ENCODE measurements around the gene MROH7. TPM values are rescaled to one million over a fixed set of nuclear protein-coding genes. Genes with fewer than 3 reads are reported as not detected.

Gene MROH7
- total RNA-seq, 1 experiment from 2014 or later, result 0.13 TPM

- Mint-ChIP-seq H3K9me3 (no peaks in the 10 kb centered on the region), H3K27ac (no peak overlapping the region), H3K4me3 (no peak overlapping the region), H3K27me3 (ENCODE audit: low read depth) (peaks cover 10% of the 10 kb centered on the region), H3K36me3 (no peaks in the 10 kb centered on the region), H3K4me1 (no peaks in the 10 kb centered on the region)
- CTCF ChIA-PET, result no interaction called here
- no peak for ATAC-seq
- no peak for DNase-seq (ENCODE audit: low spot score)
- POLR2A ChIA-PET, result no interaction called here
- TF ChIP-seq NR1H2 (CRISPR knock-in tag; IDR thresholded peaks at IDR 0.05), result no peak
- no peak for TF ChIP-seq ZNF232 (CRISPR knock-in tag; IDR thresholded peaks at IDR 0.05)
- TF ChIP-seq NFE2L1 (CRISPR knock-in tag; IDR thresholded peaks at IDR 0.05), result no peak
Observed at GRCh38 chr1:54703471-54703870, 61.9 kb downstream of the MROH7 start.

- Mint-ChIP-seq H3K36me3 (no peaks in the 10 kb centered on the region), H3K27me3 (ENCODE audit: low read depth) (peaks cover 10% of the 10 kb centered on the region), H3K9me3 (no peaks in the 10 kb centered on the region), H3K4me1 (no peaks in the 10 kb centered on the region), H3K27ac (no peak overlapping the region), H3K4me3 (no peak overlapping the region)
- ChIA-PET CTCF (interaction anchor here (1.1 to 1.5 kb wide), 2 partner anchors 87 to 102 kb away, joined by 3 to 7 read pairs; no protein-coding TSS in a partner anchor), POLR2A (no interaction called here)
- no peak for DNase-seq (ENCODE audit: low spot score)
- no peak for TF ChIP-seq TCF7 (CRISPR knock-in tag; IDR thresholded peaks at IDR 0.05; ENCODE audit: low read depth)
- TF ChIP-seq FOXK1 (CRISPR knock-in tag; IDR thresholded peaks at IDR 0.05), result no peak
- no peak for TF ChIP-seq EMX1 (CRISPR knock-in tag; IDR thresholded peaks at IDR 0.05)
- TF ChIP-seq ZNF263 (CRISPR knock-in tag; IDR thresholded peaks at IDR 0.05; ENCODE audit: low read depth), result no peak
- TF ChIP-seq ZNF121 (CRISPR knock-in tag; IDR thresholded peaks at IDR 0.05), result no peak
- no peak for TF ChIP-seq NFYB (CRISPR knock-in tag; conservative IDR thresholded peaks at IDR 0.05; ENCODE audit: low read depth)
- no peak for TF ChIP-seq NR1H2 (CRISPR knock-in tag; IDR thresholded peaks at IDR 0.05)
- TF ChIP-seq TP53 (CRISPR knock-in tag; IDR thresholded peaks at IDR 0.05), result no peak
- TF ChIP-seq GABPB1 (CRISPR knock-in tag; IDR thresholded peaks at IDR 0.05), result no peak
- no peak for TF ChIP-seq ZBTB43 (CRISPR knock-in tag; IDR thresholded peaks at IDR 0.05)
- no peak for TF ChIP-seq CDX4 (CRISPR knock-in tag; IDR thresholded peaks at IDR 0.05; ENCODE audit: borderline replicate concordance)
- no peak for TF ChIP-seq JAZF1 (CRISPR knock-in tag; IDR thresholded peaks at IDR 0.05)
- TF ChIP-seq RORB (CRISPR knock-in tag; IDR thresholded peaks at IDR 0.05), result no peak
- no peak for TF ChIP-seq TEAD4 (CRISPR knock-in tag; IDR thresholded peaks at IDR 0.05)
- TF ChIP-seq ATF3 (CRISPR knock-in tag; conservative IDR thresholded peaks at IDR 0.05), result no peak
- no peak for TF ChIP-seq ELF4 (CRISPR knock-in tag; IDR thresholded peaks at IDR 0.05; ENCODE audit: low read depth)
- TF ChIP-seq MLX (CRISPR knock-in tag; IDR thresholded peaks at IDR 0.05), result no peak
- TF ChIP-seq ATF6 (CRISPR knock-in tag; IDR thresholded peaks at IDR 0.05), result no peak
- TF ChIP-seq MAX (CRISPR knock-in tag; IDR thresholded peaks at IDR 0.05), result no peak
- ATAC-seq, result no peak
Observed at GRCh38 chr1:54705153-54705552, 63.6 kb downstream of the MROH7 start.

Data from WTC11 (cell line).